GM12873 (cell line): ENCODE results near the gene CAMK4.

Experiments used
- CTCF ChIP-seq: IDR thresholded peaks from 2 replicates; pipeline ENCODE4 v1.5.1; 2012; ENCODE audit warnings: low read depth, mild to moderate bottlenecking, moderate library complexity, low read length, control low read depth; ENCODE audit not compliant: insufficient read depth; ENCODE audit errors: missing control alignments

The CAMK4 gene

GRCh38 chr5:111236995-111237394 is 12.8 kb downstream of the CAMK4 start:
- no peak for TF ChIP-seq CTCF

- TF ChIP-seq CTCF, result no peak
Observed at GRCh38 chr5:111237470-111237869, 13.3 kb downstream of the CAMK4 start.

- no peak for TF ChIP-seq CTCF
Observed at GRCh38 chr5:111238431-111239225, 14.4 kb downstream of the CAMK4 start.

GRCh38 chr5:111241696-111242095 is 17.5 kb downstream of the CAMK4 start:
- TF ChIP-seq CTCF, result no peak

GRCh38 chr5:111242606-111243005 is 18.4 kb downstream of the CAMK4 start:
- TF ChIP-seq CTCF, result no peak

- no peak for TF ChIP-seq CTCF
Observed at GRCh38 chr5:111243318-111243717, 19.1 kb downstream of the CAMK4 start.

- TF ChIP-seq CTCF, result no peak
Observed at GRCh38 chr5:111245654-111246053, 21.5 kb downstream of the CAMK4 start.

GRCh38 chr5:111246459-111246858 is 22.3 kb downstream of the CAMK4 start:
- TF ChIP-seq CTCF, result no peak
